ENCODE data around the gene TSPAN14. TPM values are rescaled to one million over a fixed set of nuclear protein-coding genes. Genes with fewer than 3 reads are reported as not detected.

Gene TSPAN14
- total and polyA plus RNA-seq, 10 of the 15 experiments (the other 5 are each of a cell fraction or from before 2014, with no cell fraction given) = 2.5 to 31.7 (median 17.9) TPM

DNA sequence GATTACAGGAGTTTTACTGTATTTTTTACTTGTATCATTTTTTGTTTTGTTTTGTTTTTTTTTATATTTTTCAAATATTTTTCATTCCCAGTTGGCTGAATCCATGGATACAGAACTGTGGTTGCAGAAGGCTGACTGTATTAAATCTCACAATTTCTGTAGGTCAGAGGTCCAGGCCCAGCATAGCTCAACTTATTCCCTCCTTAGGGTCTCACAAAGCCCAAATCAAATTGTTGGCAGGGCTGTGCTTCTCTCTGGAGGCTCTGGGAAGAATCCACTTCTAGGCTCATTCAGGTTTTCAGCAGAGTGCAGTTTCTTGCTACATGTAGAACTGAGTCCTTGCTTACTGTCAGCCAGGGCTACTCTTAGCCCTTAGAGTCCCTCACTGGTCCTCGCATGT is 22.6 kb downstream of the TSPAN14 start:
- 89% methylated on average over 1 of the region's 1 CpG for WGBS (ENCODE audit: insufficient coverage, insufficient replicate concordance, low lambda C conversion rate, missing lambda C conversion rate)
- no TSS peak for BruUV-seq (replicated peaks)

More for the DNA sequence above, 22.6 kb downstream of the TSPAN14 start:
- H3K4me2 ChIP-seq (ENCODE audit: control insufficient read depth, insufficient read depth) = no peak overlapping the region
- peaks cover 3% of the 10 kb centered on the region in 2 experiments; a peak in 3 of 4 replicates for H3K36me3 ChIP-seq (ENCODE audit: control insufficient read depth in 2 of 2, insufficient read depth in 2 of 2, low read length in 1 of 2)
- no peaks in the 10 kb centered on the region for H3K27me3 ChIP-seq (replicated peaks in 1 of 2; ENCODE audit: control insufficient read depth in 2 of 2, insufficient read depth in 2 of 2, low read length in 1 of 2)
- TF ChIP-seq ZNF622 (IDR thresholded peaks at IDR 0.05) (no peak), NFYB (IDR thresholded peaks at IDR 0.05; ENCODE audit: insufficient read depth, low read depth, low read length) (no peak), SUPT20H (IDR thresholded peaks at IDR 0.05; ENCODE audit: borderline replicate concordance, control insufficient read depth, low read depth, low read length) (no peak), USF1 (IDR thresholded peaks at IDR 0.05; ENCODE audit: borderline replicate concordance, extremely low read length, insufficient read depth, low read depth, low read length) (no peak), NR2C2 (IDR thresholded peaks at IDR 0.05; ENCODE audit: borderline replicate concordance, control insufficient read depth, insufficient read length, low read depth) (no peak), KAT2A (conservative IDR thresholded peaks at IDR 0.05; ENCODE audit: control insufficient read depth, low read depth, low read length) (no peak), CBX5 (IDR thresholded peaks at IDR 0.05; ENCODE audit: low read depth) (no peak), CBFB (IDR thresholded peaks at IDR 0.05; ENCODE audit: low read depth) (no peak), MAX (IDR thresholded peaks at IDR 0.05; ENCODE audit: low read depth, low read length) (no peak), STAT3 (IDR thresholded peaks at IDR 0.05; ENCODE audit: low read depth, low read length) (no peak), RB1 (IDR thresholded peaks at IDR 0.05; ENCODE audit: borderline replicate concordance) (no peak), POLR2AphosphoS5 (IDR thresholded peaks at IDR 0.05; ENCODE audit: low read length) (no peak)
- FAIRE-seq = no peak
- no peak overlapping the region for H3K9ac ChIP-seq (ENCODE audit: control insufficient read depth, insufficient read depth, low read length)
- no peak for ATAC-seq
- intact Hi-C loops (cut with micrococcal nuclease; ENCODE audit: unreplicated experiment) (no loop called here), in situ Hi-C loops (cut with MboI) (no loop called here)
- ChIA-PET POLR2A (interaction anchor here (0.7 to 12.9 kb wide), 2 partner anchors 20 to 24 kb away, joined by 9 to 190 read pairs; partner anchors contain the start of gene TSPAN14), SMC1A (ENCODE audit: uncharacterized antibody, unreplicated experiment) (interaction anchor here (0.6 to 1.5 kb wide), 4 partner anchors 14 to 26 kb away, joined by 3 to 4 read pairs (median 3); no protein-coding TSS in a partner anchor), RAD21 (ENCODE audit: unreplicated experiment) (interaction anchor here (1.3 kb wide), 1 partner anchor 32 kb away, joined by 3 read pairs; no protein-coding TSS in a partner anchor), CTCF (no interaction called here)
- H3K4me1 ChIP-seq (ENCODE audit: control insufficient read depth, insufficient read depth, low read length) = peaks cover 33% of the 10 kb centered on the region
- no peak for DNase-seq (ENCODE audit: low read depth, low spot score)
- H3K9me3 ChIP-seq (replicated peaks; ENCODE audit: control insufficient read depth, insufficient read depth, low read length) = peaks cover 13% of the 10 kb centered on the region; the same call in 2 of the 3 replicates
- no peak overlapping the region for H3K4me3 ChIP-seq
- H3K27ac ChIP-seq (ENCODE audit: control insufficient read depth, insufficient read depth) = no peak overlapping the region
- H4K20me1 ChIP-seq (ENCODE audit: control insufficient read depth, insufficient read depth) = no peaks in the 10 kb centered on the region; the same call in 1 of the 2 replicates
- peaks cover 37% of the 10 kb centered on the region for H3K79me2 ChIP-seq (ENCODE audit: control insufficient read depth, insufficient read depth, low read length)
- no peak overlapping the region for H2AFZ ChIP-seq (ENCODE audit: control insufficient read depth, low read depth, low read length)
